Lung (tissue), 12 donors: ENCODE measurements around the gene SLC18A3. TPM values are rescaled to one million over a fixed set of nuclear protein-coding genes. Genes with fewer than 3 reads are reported as not detected.

ENCODE experiments used
- ATAC-seq: fragments of 200-7000 bp; cut with Tn5 transposase; one replicate; pipeline ENCODE4 v1.9.1; 2020; ENCODE audit warnings: moderate number of reproducible peaks; ENCODE audit not compliant: insufficient read depth, low FRiP score
- DNase-seq, 3 donors: peaks; one replicate each; pipeline ENCODE4 v3.0.0-alpha.2; 2013 to 2017
- H3K27ac ChIP-seq, 2 donors: one replicate each; pipeline ENCODE4 v1.5.1; 2013; ENCODE audit warnings: mild to moderate bottlenecking in 2 of 2, moderate library complexity in 2 of 2, control low read depth in 1 of 2, inconsistent platforms in 1 of 2, low read depth in 1 of 2, low read length in 1 of 2
- H3K27me3 ChIP-seq, 3 donors: one replicate each; pipeline ENCODE4 v1.5.1; 2013; ENCODE audit warnings: low read length in 2 of 3; ENCODE audit not compliant: control insufficient read depth in 3 of 3, insufficient read depth in 3 of 3
- H3K36me3 ChIP-seq, 4 donors: one replicate each; pipeline ENCODE4 v1.5.1; 2013; ENCODE audit warnings: low read length in 4 of 4, mild to moderate bottlenecking in 1 of 4, moderate library complexity in 1 of 4; ENCODE audit not compliant: control insufficient read depth in 4 of 4, insufficient read depth in 4 of 4
- H3K4me1 ChIP-seq, 5 donors: one replicate each; pipeline ENCODE4 v1.5.1; 2013; ENCODE audit warnings: low read length in 5 of 5, mild to moderate bottlenecking in 2 of 5, moderate library complexity in 1 of 5; ENCODE audit not compliant: control insufficient read depth in 5 of 5, insufficient read depth in 5 of 5
- H3K4me3 ChIP-seq: one replicate; pipeline ENCODE4 v1.5.1; 2013; ENCODE audit warnings: mild to moderate bottlenecking, control low read depth, moderate library complexity
- H3K9ac ChIP-seq, 2 donors: one replicate each; pipeline ENCODE4 v1.5.1; 2013; ENCODE audit warnings: low read length in 2 of 2, control low read depth in 1 of 2; ENCODE audit not compliant: insufficient read depth in 1 of 2
- H3K9me3 ChIP-seq, 4 donors: one replicate each; pipeline ENCODE4 v1.5.1; 2013; ENCODE audit warnings: low read length in 3 of 4, mild to moderate bottlenecking in 1 of 4, moderate library complexity in 1 of 4; ENCODE audit not compliant: control insufficient read depth in 4 of 4, insufficient read depth in 3 of 4
- WGBS, 2 donors: extraction: QIAGEN DNeasy Blood & Tissue Kit; methylation state at CpG; one replicate each; pipeline ENCODE4 v1.1.7; 2013; 5-methylcytosine and 5-hydroxymethylcytosine counted together
- polyA plus RNA-seq, 2 donors: library from polyadenylated mRNA; stranded (reverse); fragments of 200-250 nt; gene quantifications; one replicate each; pipeline ENCODE4 v1.2.1, GENCODE V29; 2013
- total RNA-seq, 2 donors: library from RNA; depleted of rRNA in 1 of 2; stranded (reverse); fragments of >200 nt in 1 of 2; gene quantifications; one replicate each; pipeline ENCODE4 v1.2.1, GENCODE V29; 2014 to 2021
- TF ChIP-seq, protein P1 (sequence below): IDR thresholded peaks from 2 replicates; pipeline ENCODE4 v1.5.1; 2012; ENCODE audit warnings: mild to moderate bottlenecking; ENCODE audit errors: control extremely low read depth, extremely low read depth
- donor health status: control.
- donor health status: control.
- donor health status: Bipolar disorder and iron deficiency.
- donor health status: healthy.
- donor health status: DM: yes; HTN: yes; CAD: no.

Gene SLC18A3
- total and polyA plus RNA-seq, 4 donors, result not detected

DNA sequence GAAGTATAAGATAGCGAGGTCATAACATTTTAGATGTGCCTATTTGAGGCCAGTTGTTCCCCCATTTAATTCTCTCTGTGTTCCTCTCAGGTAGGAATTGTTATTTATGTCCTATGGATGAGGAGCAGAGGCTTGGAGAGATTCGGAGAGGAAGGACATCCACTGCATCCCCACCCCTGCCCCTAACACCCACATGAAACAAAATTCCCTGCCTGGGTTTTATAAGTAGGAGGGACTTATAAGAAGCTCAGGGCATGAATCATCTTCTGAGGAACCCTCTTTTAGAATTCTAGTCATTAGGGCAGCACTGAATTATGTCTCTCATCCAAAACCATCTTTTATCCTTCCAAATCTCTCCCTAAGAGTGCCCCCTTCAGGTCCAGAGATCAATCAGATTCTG lies 8.7 kb downstream of the SLC18A3 start:
- ATAC-seq, result no peak
- Histone ChIP-seq H3K4me1 (peaks cover 0 to 21% (median 0%) of the 10 kb centered on the region in 5 donors), H3K9ac (no peak overlapping the region), H3K9me3 (peaks cover 0 to 2% (median 0%) of the 10 kb centered on the region in 4 donors), H3K27ac (no peak overlapping the region), H3K36me3 (no peaks in the 10 kb centered on the region), H3K4me3 (no peak overlapping the region), H3K27me3 (peaks cover 0 to 60% (median 11%) of the 10 kb centered on the region in 3 donors)
- WGBS, 2 donors, result 77 to 84% methylated on average over 2 of the region's 2 CpGs
- DNase-seq, result peak in 1 of 3 donors; percentile 2
- TF ChIP-seq, protein P1, sequence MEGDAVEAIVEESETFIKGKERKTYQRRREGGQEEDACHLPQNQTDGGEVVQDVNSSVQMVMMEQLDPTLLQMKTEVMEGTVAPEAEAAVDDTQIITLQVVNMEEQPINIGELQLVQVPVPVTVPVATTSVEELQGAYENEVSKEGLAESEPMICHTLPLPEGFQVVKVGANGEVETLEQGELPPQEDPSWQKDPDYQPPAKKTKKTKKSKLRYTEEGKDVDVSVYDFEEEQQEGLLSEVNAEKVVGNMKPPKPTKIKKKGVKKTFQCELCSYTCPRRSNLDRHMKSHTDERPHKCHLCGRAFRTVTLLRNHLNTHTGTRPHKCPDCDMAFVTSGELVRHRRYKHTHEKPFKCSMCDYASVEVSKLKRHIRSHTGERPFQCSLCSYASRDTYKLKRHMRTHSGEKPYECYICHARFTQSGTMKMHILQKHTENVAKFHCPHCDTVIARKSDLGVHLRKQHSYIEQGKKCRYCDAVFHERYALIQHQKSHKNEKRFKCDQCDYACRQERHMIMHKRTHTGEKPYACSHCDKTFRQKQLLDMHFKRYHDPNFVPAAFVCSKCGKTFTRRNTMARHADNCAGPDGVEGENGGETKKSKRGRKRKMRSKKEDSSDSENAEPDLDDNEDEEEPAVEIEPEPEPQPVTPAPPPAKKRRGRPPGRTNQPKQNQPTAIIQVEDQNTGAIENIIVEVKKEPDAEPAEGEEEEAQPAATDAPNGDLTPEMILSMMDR, result no peak

DNA sequence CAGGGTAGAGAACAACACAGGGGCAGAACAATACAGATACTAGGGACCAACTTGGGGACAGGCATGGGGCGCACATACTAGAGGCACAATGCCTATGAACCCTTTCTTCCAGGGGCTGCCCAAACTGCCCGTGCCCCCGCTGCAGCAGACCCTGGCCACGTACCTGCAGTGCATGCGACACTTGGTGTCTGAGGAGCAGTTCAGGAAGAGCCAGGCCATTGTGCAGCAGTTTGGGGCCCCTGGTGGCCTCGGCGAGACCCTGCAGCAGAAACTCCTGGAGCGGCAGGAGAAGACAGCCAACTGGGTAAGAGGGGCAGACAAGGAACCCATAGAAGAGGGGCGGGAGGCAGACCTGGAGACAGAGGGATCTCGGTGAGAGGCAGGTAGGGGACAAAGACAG lies 9.5 kb downstream of the SLC18A3 start:
- H3K27ac ChIP-seq, result no peak overlapping the region
- peaks cover 0 to 21% (median 0%) of the 10 kb centered on the region in 5 donors for H3K4me1 ChIP-seq
- H3K27me3 ChIP-seq, result peaks cover 0 to 56% (median 7%) of the 10 kb centered on the region in 3 donors
- H3K4me3 ChIP-seq, result no peak overlapping the region
- H3K36me3 ChIP-seq, result no peaks in the 10 kb centered on the region
- DNase-seq (peak in 1 of 3 donors; percentile 8), ATAC-seq (no peak)
- H3K9me3 ChIP-seq, result peaks cover 0 to 2% (median 0%) of the 10 kb centered on the region in 4 donors
- no peak overlapping the region for H3K9ac ChIP-seq
- 62 to 63% methylated on average over 10 of the region's 10 CpGs for WGBS, 2 donors
- TF ChIP-seq, protein P1, result no peak

DNA sequence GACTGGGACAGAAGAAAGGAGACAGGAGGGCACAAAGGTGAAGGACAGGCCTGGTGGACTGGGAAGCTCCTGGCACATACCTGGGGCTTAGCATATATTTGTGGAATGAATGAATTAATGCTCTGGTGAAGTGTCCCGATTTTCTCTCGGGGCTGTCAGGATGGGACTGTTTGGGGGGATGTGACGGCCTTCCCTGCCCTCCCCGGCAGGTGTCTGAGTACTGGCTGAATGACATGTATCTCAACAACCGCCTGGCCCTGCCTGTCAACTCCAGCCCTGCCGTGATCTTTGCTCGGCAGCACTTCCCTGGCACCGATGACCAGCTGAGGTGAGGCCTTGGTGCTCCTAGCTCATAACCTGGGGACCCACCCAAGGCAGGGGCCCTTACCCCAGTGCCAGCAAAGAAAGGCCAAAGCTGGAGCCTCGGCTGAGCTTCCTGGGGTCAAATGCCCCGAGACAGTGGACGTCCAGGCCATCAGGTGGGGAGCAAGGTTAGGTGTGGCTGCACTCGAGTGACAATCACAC lies 10.2 kb downstream of the SLC18A3 start:
- no peak overlapping the region for H3K4me3 ChIP-seq
- DNase-seq (no peak), ATAC-seq (no peak)
- peaks cover 0 to 52% (median 0%) of the 10 kb centered on the region in 3 donors for H3K27me3 ChIP-seq
- H3K9ac ChIP-seq, result no peak overlapping the region
- H3K9me3 ChIP-seq, result peaks cover 0 to 2% (median 0%) of the 10 kb centered on the region in 4 donors
- H3K36me3 ChIP-seq, result no peaks in the 10 kb centered on the region
- H3K4me1 ChIP-seq, result peaks cover 0 to 21% (median 0%) of the 10 kb centered on the region in 5 donors
- no peak overlapping the region for H3K27ac ChIP-seq
- TF ChIP-seq, protein P1, result no peak
- WGBS, 2 donors, result 85 to 93% methylated on average over 12 of the region's 12 CpGs

DNA sequence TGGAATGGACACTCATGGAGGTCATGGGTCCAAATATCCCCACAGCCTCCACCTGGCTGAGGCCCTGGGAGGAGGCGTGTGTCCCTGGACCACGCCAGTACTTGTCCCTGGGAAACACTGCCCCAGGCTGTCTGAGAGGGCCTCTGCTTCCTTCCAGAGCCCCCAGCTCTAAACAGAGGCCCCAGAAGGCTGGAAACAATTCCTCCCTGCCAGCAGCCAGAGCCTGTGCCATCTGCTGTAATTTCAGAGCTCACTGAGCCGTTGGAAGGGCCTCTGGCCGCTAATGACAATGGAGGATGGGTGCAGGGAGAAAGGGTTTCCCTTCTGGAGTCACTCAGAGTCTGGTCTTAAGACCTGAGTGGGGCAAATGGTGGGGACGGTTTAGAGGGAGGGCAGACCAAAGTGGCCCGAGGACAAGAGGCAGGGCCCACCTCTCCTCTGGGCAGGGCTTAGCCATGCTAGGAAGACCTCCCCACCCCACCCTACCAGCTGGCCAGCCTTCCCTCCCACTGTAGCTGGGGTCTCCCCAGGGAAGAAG lies 10.8 kb downstream of the SLC18A3 start:
- no peak overlapping the region for H3K4me3 ChIP-seq
- DNase-seq, result peak in 1 of 3 donors; percentile 23
- H3K27ac ChIP-seq, result no peak overlapping the region
- H3K27me3 ChIP-seq, result peaks cover 0 to 46% (median 0%) of the 10 kb centered on the region in 3 donors
- H3K4me1 ChIP-seq, result peaks cover 0 to 21% (median 0%) of the 10 kb centered on the region in 5 donors
- no peaks in the 10 kb centered on the region for H3K36me3 ChIP-seq
- TF ChIP-seq, protein P1, result no peak
- no peak for ATAC-seq
- H3K9me3 ChIP-seq, result peaks cover 0 to 2% (median 0%) of the 10 kb centered on the region in 4 donors
- no peak overlapping the region for H3K9ac ChIP-seq
- 59 to 69% methylated on average over 6 of the region's 6 CpGs for WGBS, 2 donors
